ENCODE measurements around the gene RPRML. TPM values are rescaled to one million over a fixed set of nuclear protein-coding genes. Genes with fewer than 3 reads are reported as not detected.

The RPRML gene
- total RNA-seq, 1 experiment from 2014 or later, result 0.11 TPM

DNA sequence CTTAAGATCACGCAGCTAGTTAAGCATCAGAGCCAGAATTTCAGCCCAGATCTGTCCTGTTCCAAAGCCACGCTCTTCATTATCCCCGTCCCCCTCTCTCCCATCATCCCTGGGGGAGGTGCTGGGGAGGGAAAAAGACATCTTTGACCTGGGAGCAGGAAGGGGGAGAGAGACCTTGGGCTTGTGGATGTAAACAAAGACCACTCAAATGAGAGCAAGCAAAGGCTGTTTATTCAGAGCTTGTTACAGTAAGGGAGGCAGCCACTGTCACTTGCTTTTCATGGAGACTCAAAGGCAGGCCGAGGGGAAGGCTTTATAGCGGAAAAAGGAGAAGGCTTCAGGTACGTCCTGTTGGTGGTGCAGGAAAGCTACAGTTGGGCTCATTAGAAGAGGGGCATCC, 3.5 kb upstream of the RPRML start:
- ChIA-PET POLR2A (ENCODE audit: unreplicated experiment) (no interaction called here), CTCF (no interaction called here)
- no peak for ATAC-seq
- Histone ChIP-seq H3K79me2 (ENCODE audit: low read length) (no peaks in the 10 kb centered on the region), H4K20me1 (ENCODE audit: low read length) (no peaks in the 10 kb centered on the region), H3K9me3 (ENCODE audit: low read length) (no peaks in the 10 kb centered on the region), H3F3A (ENCODE audit: low read length, unreplicated experiment) (no peaks in the 10 kb centered on the region), H3K9me2 (replicated peaks; ENCODE audit: low read length) (no peaks in the 10 kb centered on the region), H3K27ac (ENCODE audit: low read length) (no peak overlapping the region), H3K4me2 (ENCODE audit: low read length) (no peak overlapping the region), H2AFZ (ENCODE audit: low read length) (no peak overlapping the region), H3K4me1 (ENCODE audit: insufficient read depth, low read length) (peaks cover 18% of the 10 kb centered on the region; the same call in 1 of the 2 replicates), H3K36me3 (ENCODE audit: low read depth, low read length) (no peaks in the 10 kb centered on the region), H3K9ac (ENCODE audit: low read length) (no peak overlapping the region), H3K27me3 (ENCODE audit: low read length) (peaks cover 28% of the 10 kb centered on the region), H3K4me3 (ENCODE audit: low read length) (no peak overlapping the region)
- no TSS peak for BruUV-seq (replicated peaks)
- TF ChIP-seq EZH2 (IDR thresholded peaks at IDR 0.05; ENCODE audit: low read length, unreplicated experiment), result no peak
- TF ChIP-seq, protein P1, sequence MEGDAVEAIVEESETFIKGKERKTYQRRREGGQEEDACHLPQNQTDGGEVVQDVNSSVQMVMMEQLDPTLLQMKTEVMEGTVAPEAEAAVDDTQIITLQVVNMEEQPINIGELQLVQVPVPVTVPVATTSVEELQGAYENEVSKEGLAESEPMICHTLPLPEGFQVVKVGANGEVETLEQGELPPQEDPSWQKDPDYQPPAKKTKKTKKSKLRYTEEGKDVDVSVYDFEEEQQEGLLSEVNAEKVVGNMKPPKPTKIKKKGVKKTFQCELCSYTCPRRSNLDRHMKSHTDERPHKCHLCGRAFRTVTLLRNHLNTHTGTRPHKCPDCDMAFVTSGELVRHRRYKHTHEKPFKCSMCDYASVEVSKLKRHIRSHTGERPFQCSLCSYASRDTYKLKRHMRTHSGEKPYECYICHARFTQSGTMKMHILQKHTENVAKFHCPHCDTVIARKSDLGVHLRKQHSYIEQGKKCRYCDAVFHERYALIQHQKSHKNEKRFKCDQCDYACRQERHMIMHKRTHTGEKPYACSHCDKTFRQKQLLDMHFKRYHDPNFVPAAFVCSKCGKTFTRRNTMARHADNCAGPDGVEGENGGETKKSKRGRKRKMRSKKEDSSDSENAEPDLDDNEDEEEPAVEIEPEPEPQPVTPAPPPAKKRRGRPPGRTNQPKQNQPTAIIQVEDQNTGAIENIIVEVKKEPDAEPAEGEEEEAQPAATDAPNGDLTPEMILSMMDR (conservative IDR thresholded peaks at IDR 0.05; ENCODE audit: low read depth, low read length), result no peak
- no peak for TF ChIP-seq EZH2phosphoT487 (IDR thresholded peaks at IDR 0.05; ENCODE audit: borderline replicate concordance, low read length)
- DNase-seq, result no peak
- intact Hi-C loops (cut with micrococcal nuclease), result no loop called here

DNA sequence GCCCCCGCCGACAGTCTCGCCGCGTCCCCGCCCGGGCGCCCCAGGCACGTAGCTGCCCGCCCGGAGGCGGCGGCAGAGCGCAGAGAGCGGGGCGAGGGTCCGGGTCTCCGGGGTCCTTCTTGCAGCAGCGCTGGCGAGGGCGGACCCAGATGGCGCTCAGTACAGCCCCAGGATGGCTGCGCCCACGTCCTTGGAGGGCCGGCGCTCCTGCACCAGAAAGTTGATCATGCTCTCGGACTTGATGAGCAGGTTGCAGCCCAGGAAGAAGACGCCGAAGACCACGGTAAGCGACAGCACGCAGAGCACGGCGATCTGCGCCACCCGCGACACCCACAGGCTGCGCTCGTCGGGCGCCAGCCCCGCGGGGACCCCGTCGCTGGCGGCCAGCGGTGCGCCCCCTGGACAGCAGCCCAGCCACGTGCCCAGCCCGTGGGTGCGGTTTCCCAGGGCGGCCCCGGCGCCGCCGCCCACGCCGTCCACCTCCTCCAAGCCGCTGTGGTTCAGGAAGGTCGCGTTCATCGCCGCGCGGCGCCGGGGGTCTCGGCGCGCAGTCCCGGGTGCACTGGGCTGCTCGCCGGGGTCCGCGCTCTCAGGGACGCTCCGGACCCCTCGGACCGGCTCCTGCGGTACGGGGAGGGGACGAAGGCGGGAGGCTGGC, 435 bp downstream of the RPRML start:
- no TSS peak for BruUV-seq (replicated peaks)
- Histone ChIP-seq H3K9me2 (replicated peaks; ENCODE audit: low read length) (no peaks in the 10 kb centered on the region), H2AFZ (ENCODE audit: low read length) (peak overlapping the region; percentile 86), H3K4me2 (ENCODE audit: low read length) (peak overlapping the region; percentile 95), H3K27ac (ENCODE audit: low read length) (no peak overlapping the region), H3K4me1 (ENCODE audit: insufficient read depth, low read length) (peaks cover 18% of the 10 kb centered on the region; the same call in 1 of the 2 replicates), H3K79me2 (ENCODE audit: low read length) (no peaks in the 10 kb centered on the region), H3F3A (ENCODE audit: low read length, unreplicated experiment) (no peaks in the 10 kb centered on the region), H3K9ac (ENCODE audit: low read length) (no peak overlapping the region), H3K9me3 (ENCODE audit: low read length) (no peaks in the 10 kb centered on the region), H3K27me3 (ENCODE audit: low read length) (peaks cover 41% of the 10 kb centered on the region), H3K36me3 (ENCODE audit: low read depth, low read length) (no peaks in the 10 kb centered on the region), H3K4me3 (ENCODE audit: low read length) (peak overlapping the region; percentile 70), H4K20me1 (ENCODE audit: low read length) (no peaks in the 10 kb centered on the region)
- intact Hi-C loops (cut with micrococcal nuclease), result no loop called here
- peak; percentile 28 for ATAC-seq
- CTCF ChIA-PET, result no interaction called here
- TF ChIP-seq EZH2phosphoT487 (IDR thresholded peaks at IDR 0.05; ENCODE audit: borderline replicate concordance, low read length) (peak; percentile 55), EZH2 (IDR thresholded peaks at IDR 0.05; ENCODE audit: low read length, unreplicated experiment) (peak; percentile 73)
- TF ChIP-seq, protein P1 (conservative IDR thresholded peaks at IDR 0.05; ENCODE audit: low read depth, low read length), result no peak
- POLR2A ChIA-PET (ENCODE audit: unreplicated experiment), result no interaction called here
- DNase-seq, result peak; percentile 19

DNA sequence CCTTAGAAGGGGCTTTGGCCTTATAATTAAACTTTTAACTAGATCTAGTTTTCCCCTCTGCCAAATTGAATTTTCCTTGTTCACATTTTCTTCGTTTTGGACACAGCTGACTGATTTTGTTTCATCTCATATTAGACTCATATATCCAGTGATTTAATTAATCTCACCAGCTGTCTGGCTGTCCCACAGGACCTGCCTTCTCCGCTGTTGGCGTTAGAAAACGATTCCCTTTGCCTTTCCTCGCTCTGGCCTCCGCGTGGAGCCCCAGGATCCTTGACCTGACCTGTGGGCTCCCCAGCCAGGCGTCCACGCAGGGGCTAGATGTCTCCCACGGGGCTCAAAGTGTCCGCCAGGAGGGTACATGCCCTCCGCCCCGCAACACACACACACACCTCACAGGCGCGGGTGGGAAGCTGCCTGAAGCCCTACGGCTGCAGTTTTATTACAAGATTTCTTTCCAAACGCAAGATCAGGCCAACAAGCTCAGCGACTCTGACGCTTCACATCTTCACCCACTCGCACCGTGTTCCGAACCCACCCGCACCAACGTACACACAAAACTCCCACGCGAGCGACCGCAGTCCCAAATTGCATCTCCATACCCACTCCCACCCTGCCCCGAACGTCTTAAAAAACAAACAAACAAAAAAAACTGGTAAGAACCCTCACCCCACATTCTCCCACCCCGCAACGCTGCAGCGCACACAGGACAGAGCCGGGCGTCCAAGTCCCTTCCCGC, 1.1 kb downstream of the RPRML start:
- Histone ChIP-seq H3F3A (ENCODE audit: low read length, unreplicated experiment) (no peaks in the 10 kb centered on the region), H3K79me2 (ENCODE audit: low read length) (no peaks in the 10 kb centered on the region), H3K4me1 (ENCODE audit: insufficient read depth, low read length) (peaks cover 18% of the 10 kb centered on the region; the same call in 1 of the 2 replicates), H3K4me3 (ENCODE audit: low read length) (peak overlapping the region; percentile 70), H3K4me2 (ENCODE audit: low read length) (peak overlapping the region; percentile 95), H3K36me3 (ENCODE audit: low read depth, low read length) (no peaks in the 10 kb centered on the region), H4K20me1 (ENCODE audit: low read length) (no peaks in the 10 kb centered on the region), H3K9ac (ENCODE audit: low read length) (no peak overlapping the region), H3K27me3 (ENCODE audit: low read length) (peaks cover 48% of the 10 kb centered on the region), H3K9me2 (replicated peaks; ENCODE audit: low read length) (no peaks in the 10 kb centered on the region), H3K27ac (ENCODE audit: low read length) (no peak overlapping the region), H2AFZ (ENCODE audit: low read length) (peak overlapping the region; percentile 86), H3K9me3 (ENCODE audit: low read length) (no peaks in the 10 kb centered on the region)
- BruUV-seq (replicated peaks), result no TSS peak
- ATAC-seq (no peak), DNase-seq (no peak)
- ChIA-PET CTCF (no interaction called here), POLR2A (ENCODE audit: unreplicated experiment) (no interaction called here)
- intact Hi-C loops (cut with micrococcal nuclease), result no loop called here
- TF ChIP-seq EZH2 (IDR thresholded peaks at IDR 0.05; ENCODE audit: low read length, unreplicated experiment) (no peak), EZH2phosphoT487 (IDR thresholded peaks at IDR 0.05; ENCODE audit: borderline replicate concordance, low read length) (no peak)
- TF ChIP-seq, protein P1 (conservative IDR thresholded peaks at IDR 0.05; ENCODE audit: low read depth, low read length), result no peak

Measured in PC-3 (cell line).